Melanocyte of skin (primary cell): Measurements from ENCODE around the gene IMPDH1. TPM values are rescaled to one million over a fixed set of nuclear protein-coding genes. Genes with fewer than 3 reads are reported as not detected.

Source experiments
- small RNA-seq, 2 donors: library from RNA; depleted of rRNA; stranded (forward); fragments of <200 nt; gene quantifications; one replicate each; pipeline ENCODE3, GENCODE V24; 2012
- total RNA-seq, 2 donors: library from RNA; depleted of rRNA; stranded (reverse); fragments of >200 nt; gene quantifications; 2 replicates each; pipeline ENCODE4 v1.2.3, GENCODE V29; 2012

Gene IMPDH1
- 10 to 100 TPM; 42.3 to 58.9 TPM for total RNA-seq

DNA sequence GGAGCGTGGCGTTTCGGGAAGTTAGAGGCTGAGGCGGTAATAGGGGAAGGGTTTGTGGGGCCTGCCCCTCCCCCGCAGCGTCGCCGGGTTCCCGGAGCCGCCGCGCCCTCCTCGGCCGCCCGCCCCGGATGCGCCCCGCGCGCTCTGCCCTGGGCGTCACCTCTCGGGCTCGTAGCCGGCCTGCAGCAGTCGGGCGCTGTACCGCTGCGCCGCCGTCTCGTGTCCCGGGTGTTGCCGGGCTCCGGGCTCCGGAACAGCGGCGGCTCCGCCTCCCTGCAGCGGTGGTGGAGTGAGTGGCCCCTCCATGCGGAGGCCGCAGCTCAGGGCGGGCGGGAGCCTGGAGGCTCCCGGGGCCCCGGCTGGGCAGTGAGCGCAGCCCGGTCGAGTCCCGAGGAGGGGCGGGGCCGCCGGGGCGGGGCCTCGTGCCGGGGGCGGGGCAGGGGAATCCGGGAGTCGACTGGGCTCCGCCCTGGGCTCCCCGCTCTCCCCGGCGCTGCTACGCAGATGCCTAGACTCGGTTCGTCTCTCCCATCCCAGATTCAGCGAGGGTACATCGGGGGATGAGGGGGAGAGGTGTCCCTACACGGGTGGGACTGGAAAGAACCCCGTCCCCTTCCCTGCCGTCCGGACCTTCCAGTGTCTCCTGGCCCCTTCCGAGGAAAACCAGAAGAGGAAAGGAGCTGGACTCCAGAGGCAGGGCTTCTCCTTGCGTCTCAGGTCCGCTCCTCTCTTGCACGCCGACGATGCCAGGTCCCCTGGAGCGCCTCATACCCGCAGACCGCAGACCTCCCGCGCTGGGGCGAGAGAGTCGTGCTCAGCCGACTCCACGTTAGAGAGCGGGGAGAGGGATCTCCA lies at the start of gene IMPDH1:
Gene IMPDH1 (minus strand): TSS at position 387 of the 855 bp plus-strand sequence. CDS start 81 bp downstream, at position 306.

DNA sequence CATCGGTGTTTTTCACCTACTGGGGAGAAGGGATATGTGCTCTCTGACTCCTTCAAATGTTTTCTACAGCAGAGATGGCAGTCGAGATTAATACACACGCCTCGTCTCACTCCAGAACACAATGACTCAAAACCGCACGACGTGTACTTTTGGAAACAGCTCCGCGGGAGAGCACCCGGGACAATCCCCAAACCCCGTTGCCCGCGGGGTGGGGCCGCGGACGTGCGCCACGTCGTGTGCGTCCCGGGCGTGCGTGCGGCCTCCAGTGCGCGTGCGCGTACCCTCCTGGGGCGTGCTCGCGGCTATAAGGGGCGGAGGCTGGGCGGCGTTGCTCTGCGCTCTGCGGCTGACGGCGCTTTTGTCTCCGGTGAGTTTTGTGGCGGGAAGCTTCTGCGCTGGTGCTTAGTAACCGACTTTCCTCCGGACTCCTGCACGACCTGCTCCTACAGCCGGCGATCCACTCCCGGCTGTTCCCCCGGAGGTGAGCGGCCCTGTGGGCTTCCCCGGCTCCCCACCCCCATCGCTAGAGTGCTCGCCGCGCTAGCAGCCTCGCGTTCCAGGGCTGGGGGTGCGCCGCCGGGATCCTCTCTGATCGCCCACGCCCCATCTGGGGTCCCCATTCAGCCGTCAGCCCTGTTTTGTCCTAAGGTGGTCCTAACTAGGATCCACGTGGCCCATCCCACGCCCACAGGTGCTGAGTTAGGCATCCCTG lies 45.9 kb upstream of the IMPDH1 start, which contains the start of gene HILPDA:
Gene HILPDA (plus strand): TSS at position 336 of the 712 bp plus-strand sequence. CDS start 1,391 bp downstream, outside the sequence.

DNA sequence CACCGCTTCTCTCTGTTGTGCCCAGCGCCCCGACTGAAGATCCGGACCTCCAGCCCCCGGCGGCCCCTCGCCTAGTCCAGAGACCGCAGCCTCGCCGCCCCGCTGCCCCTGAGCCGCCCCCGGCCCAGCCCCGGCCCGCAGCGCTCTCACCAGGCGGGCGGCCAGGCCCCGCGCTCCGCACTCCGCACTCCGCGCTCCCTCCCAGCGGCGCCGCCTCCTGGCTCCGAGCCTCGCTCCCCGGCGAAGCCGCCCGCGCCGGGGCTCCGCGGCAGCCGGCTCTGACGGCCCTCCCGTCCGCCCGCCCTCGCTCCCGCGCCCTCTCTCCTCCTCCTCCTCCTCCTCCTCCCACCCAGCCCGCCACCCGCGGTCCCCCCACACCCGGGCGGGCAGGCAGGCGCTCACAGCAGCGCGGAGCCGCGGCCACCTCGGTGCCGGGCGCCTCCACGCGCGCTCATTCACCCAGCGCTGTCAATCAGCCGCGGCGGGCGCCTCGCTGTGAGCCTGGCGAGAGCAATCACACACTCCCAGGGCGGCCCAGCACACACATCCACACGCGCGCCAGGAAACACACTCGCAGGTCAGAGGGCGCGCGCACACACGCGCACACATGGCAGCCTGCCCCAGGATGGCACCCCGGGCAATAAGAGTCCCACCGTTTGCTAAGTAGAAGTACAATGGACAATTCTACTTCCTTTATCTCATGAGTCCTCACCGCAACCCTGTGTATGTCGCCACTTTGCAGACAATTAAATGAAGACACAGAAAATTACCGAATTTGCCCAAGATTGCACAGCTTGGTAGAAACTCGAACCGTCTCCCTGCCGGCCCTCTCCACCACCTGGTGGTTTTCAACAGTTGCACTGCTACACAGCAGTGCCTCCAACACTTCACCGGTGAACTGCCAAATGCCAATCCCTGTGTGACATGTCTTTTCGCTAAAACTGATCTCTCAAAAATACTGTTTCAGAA lies 48.1 kb downstream of the IMPDH1 start, which contains the start of gene PRRT4:
Gene PRRT4 (minus strand): TSS at position 280 of the 969 bp plus-strand sequence.

DNA sequence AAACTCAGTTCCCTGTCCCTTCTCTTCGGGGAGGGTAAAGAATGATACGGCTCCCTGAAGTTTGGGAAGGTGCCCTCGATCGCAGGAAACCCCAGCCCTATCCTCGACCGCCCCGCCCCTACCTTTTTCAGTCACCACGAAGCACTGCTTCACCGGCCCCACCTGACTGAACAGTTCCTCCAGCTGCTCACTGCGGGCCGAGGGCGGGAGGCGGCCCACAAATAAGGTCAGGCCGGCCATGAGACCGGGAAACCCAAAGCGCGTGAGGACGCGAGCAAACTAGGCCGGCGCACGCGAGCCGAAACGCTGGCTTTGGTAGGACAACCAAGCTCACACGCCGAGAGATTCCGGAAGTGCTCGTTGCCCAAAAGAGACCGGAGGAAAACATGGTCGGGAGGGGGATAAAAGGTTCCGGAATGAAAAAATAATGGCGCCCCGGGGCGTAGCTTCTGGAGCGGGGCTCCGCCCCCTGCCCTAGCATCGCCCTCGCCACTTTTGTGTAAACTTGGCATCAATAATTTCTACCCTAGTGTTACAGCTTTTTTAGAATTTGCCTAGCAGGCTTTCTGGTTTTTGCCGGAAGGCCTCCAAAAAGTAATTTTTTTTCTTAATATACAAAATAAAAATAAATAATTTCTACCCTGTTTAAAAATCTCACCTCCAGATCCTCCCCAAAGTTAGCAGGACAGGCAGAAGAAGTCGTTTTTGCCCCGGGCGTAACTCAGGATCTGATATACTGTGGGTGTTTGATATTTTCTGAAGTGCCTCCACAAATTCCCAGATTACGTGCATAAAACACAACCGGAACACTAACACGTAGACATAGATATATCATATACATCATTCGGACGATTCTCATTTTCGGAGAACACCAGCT lies 66.0 kb downstream of the IMPDH1 start, which contains the start of gene RBM28:
Gene RBM28 (minus strand): TSS at position 355 of the 877 bp plus-strand sequence. CDS start 115 bp downstream, at position 240.

Small RNA genes lying within 50 kb of the gene (small RNA-seq; reads per million reads assigned to genes)
- gene AC010655.1 (0 reads per million in 2 donors), gene RNU7-27P (0 reads per million in 2 donors), gene RNU7-54P (0 reads per million in 2 donors)

Other genes with a start within 250 kb of the IMPDH1 start
- gene LEP, start 168.7 kb downstream of the IMPDH1 start, total RNA-seq = under 1 TPM in 1 of 2 donors, not detected in 1; under 0.01 TPM
- gene RBM28, start 66.1 kb downstream of the IMPDH1 start, total RNA-seq = 10 to 100 TPM; 17.0 to 18.9 TPM
- 1 to 10 TPM in 1 of 2 donors, under 1 TPM in 1; 1.00 to 2.1 TPM for gene PRRT4, start 48.3 kb downstream of the IMPDH1 start, total RNA-seq
- gene HILPDA, start 45.9 kb upstream of the IMPDH1 start, total RNA-seq = 1 to 10 TPM; 4.8 to 9.0 TPM
- 10 to 100 TPM; 20.6 to 32.6 TPM for gene METTL2B, start 66.8 kb upstream of the IMPDH1 start, total RNA-seq